Keratinocyte (primary cell): ENCODE data around the gene CACNG5.

Source experiments
- EZH2 ChIP-seq: IDR thresholded peaks from one replicate; pipeline ENCODE4 v1.6.1; 2012; ENCODE audit warnings: inconsistent platforms, mild to moderate bottlenecking, low read length, moderate library complexity
- TF ChIP-seq, protein P1 (sequence below), 3 experiments: IDR thresholded peaks in 1 of 3; conservative IDR thresholded peaks in 1 of 3; optimal IDR thresholded peaks in 1 of 3; 2 replicates in 2 of 3; 3 replicates in 1 of 3; pipeline versions ENCODE3 to v1.5.1; 2011; ENCODE audit warnings: low read length in 3 of 3, mild to moderate bottlenecking in 3 of 3, moderate library complexity in 2 of 3, control low read depth in 1 of 3, inconsistent platforms in 1 of 3; ENCODE audit not compliant: insufficient read depth in 2 of 3; ENCODE audit errors: extremely low read depth in 1 of 3

GRCh38 chr17:66799849-66800537 lies 34.9 kb upstream of the CACNG5 start:
- TF ChIP-seq, protein P1, sequence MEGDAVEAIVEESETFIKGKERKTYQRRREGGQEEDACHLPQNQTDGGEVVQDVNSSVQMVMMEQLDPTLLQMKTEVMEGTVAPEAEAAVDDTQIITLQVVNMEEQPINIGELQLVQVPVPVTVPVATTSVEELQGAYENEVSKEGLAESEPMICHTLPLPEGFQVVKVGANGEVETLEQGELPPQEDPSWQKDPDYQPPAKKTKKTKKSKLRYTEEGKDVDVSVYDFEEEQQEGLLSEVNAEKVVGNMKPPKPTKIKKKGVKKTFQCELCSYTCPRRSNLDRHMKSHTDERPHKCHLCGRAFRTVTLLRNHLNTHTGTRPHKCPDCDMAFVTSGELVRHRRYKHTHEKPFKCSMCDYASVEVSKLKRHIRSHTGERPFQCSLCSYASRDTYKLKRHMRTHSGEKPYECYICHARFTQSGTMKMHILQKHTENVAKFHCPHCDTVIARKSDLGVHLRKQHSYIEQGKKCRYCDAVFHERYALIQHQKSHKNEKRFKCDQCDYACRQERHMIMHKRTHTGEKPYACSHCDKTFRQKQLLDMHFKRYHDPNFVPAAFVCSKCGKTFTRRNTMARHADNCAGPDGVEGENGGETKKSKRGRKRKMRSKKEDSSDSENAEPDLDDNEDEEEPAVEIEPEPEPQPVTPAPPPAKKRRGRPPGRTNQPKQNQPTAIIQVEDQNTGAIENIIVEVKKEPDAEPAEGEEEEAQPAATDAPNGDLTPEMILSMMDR (optimal IDR thresholded peaks at IDR 0.05 in 1 of 3, IDR thresholded peaks at IDR 0.05 in 1 of 3, conservative IDR thresholded peaks at IDR 0.05 in 1 of 3; ENCODE audit: extremely low read depth in 1 of 3, insufficient read depth in 2 of 3, low read length in 3 of 3) = no peak
- TF ChIP-seq EZH2 = no peak
